ENCODE results near the gene CYP2J2. TPM values are rescaled to one million over a fixed set of nuclear protein-coding genes. Genes with fewer than 3 reads are reported as not detected.

Gene CYP2J2
- total and polyA plus RNA-seq, 7 donors: 1.4 to 55.7 (median 3.9) TPM

GRCh38 chr1:59967780-59968179 lies 41.2 kb upstream of the CYP2J2 start:
- no peaks in the 10 kb centered on the region for H3K4me1 ChIP-seq
- H3K9me3 ChIP-seq: no peaks in the 10 kb centered on the region
- H3K27ac ChIP-seq: no peak overlapping the region
- DNase-seq (no peak), ATAC-seq (no peak)
- TF ChIP-seq CTCF (IDR thresholded peaks at IDR 0.05): no peak
- intact Hi-C loops (cut with DNase I): no loop called here
- H3K4me3 ChIP-seq: no peak overlapping the region
- H3K27me3 ChIP-seq (ENCODE audit: insufficient read depth in 3 of 3, low read length in 2 of 3): peaks cover 0 to 4% (median 0%) of the 10 kb centered on the region in 3 donors
- H3K36me3 ChIP-seq (ENCODE audit: insufficient read depth in 1 of 2, low read depth in 1 of 2): no peaks in the 10 kb centered on the region
- WGBS, 3 donors: 93 to 96% (median 94%) methylated on average over 3 of the region's 3 CpGs

GRCh38 chr1:59967141-59967697 lies 40.6 kb upstream of the CYP2J2 start:
- Histone ChIP-seq H3K4me1 (no peaks in the 10 kb centered on the region), H3K9me3 (no peaks in the 10 kb centered on the region), H3K36me3 (ENCODE audit: insufficient read depth in 1 of 2, low read depth in 1 of 2) (no peaks in the 10 kb centered on the region), H3K27ac (no peak overlapping the region), H3K4me3 (no peak overlapping the region), H3K27me3 (ENCODE audit: insufficient read depth in 3 of 3, low read length in 2 of 3) (peaks cover 0 to 1% (median 0%) of the 10 kb centered on the region in 3 donors)
- no peak for TF ChIP-seq CTCF (IDR thresholded peaks at IDR 0.05)
- intact Hi-C loops (cut with DNase I): no loop called here
- DNase-seq (no peak), ATAC-seq (no peak)
- WGBS, 3 donors: 49 to 58% (median 54%) methylated on average over 6 of the region's 6 CpGs

- Histone ChIP-seq H3K36me3 (ENCODE audit: insufficient read depth in 1 of 2, low read depth in 1 of 2) (no peaks in the 10 kb centered on the region), H3K9me3 (no peaks in the 10 kb centered on the region), H3K4me1 (no peaks in the 10 kb centered on the region), H3K4me3 (no peak overlapping the region), H3K27ac (no peak overlapping the region), H3K27me3 (ENCODE audit: insufficient read depth in 3 of 3, low read length in 2 of 3) (no peaks in the 10 kb centered on the region)
- no peak for TF ChIP-seq CTCF (IDR thresholded peaks at IDR 0.05)
- intact Hi-C loops (cut with DNase I): no loop called here
- ATAC-seq: no peak
- no peak for DNase-seq
- WGBS, 3 donors: 73 to 88% (median 85%) methylated on average over 2 of the region's 2 CpGs
These were observed 25.5 kb upstream of the CYP2J2 start for GRCh38 chr1:59952065-59952464.

DNA sequence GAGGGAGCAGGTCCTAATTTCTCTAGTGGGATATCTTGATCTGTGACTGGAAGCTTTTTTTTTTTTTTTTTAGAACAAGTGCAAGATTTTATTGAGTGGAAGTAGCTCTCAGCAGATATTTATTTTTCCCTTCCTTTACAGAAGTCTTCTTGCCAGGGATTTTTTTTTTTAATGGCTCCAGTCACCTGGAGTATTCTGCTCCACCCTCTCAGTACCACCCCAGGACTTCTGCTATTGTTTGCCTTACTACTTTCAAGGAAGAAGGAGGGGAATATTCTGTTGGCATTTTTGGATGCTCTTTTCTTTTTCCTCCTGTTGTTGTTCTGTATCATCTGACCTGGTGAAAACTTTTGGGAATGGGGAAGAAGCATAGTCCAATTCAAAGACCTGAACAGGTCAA lies 23.1 kb upstream of the CYP2J2 start:
- intact Hi-C loops (cut with DNase I): no loop called here
- Histone ChIP-seq H3K4me3 (no peak overlapping the region), H3K27me3 (ENCODE audit: insufficient read depth in 3 of 3, low read length in 2 of 3) (no peaks in the 10 kb centered on the region), H3K9me3 (no peaks in the 10 kb centered on the region), H3K4me1 (no peaks in the 10 kb centered on the region), H3K27ac (no peak overlapping the region), H3K36me3 (ENCODE audit: insufficient read depth in 1 of 2, low read depth in 1 of 2) (no peaks in the 10 kb centered on the region)
- DNase-seq: no peak
- no peak for ATAC-seq
- TF ChIP-seq CTCF (IDR thresholded peaks at IDR 0.05): no peak

GRCh38 chr1:59948990-59949389 lies 22.4 kb upstream of the CYP2J2 start:
- no peak for TF ChIP-seq CTCF (IDR thresholded peaks at IDR 0.05)
- no peak for ATAC-seq
- intact Hi-C loops (cut with DNase I): no loop called here
- Histone ChIP-seq H3K27ac (no peak overlapping the region), H3K9me3 (no peaks in the 10 kb centered on the region), H3K27me3 (ENCODE audit: insufficient read depth in 3 of 3, low read length in 2 of 3) (no peaks in the 10 kb centered on the region), H3K36me3 (ENCODE audit: insufficient read depth in 1 of 2, low read depth in 1 of 2) (no peaks in the 10 kb centered on the region), H3K4me1 (no peaks in the 10 kb centered on the region), H3K4me3 (no peak overlapping the region)
- WGBS, 3 donors: 60 to 79% (median 63%) methylated on average over 1 of the region's 1 CpG
- DNase-seq: no peak

Data from psoas muscle (tissue), 8 donors.